ENCODE data around the gene IGFL3.

DNA sequence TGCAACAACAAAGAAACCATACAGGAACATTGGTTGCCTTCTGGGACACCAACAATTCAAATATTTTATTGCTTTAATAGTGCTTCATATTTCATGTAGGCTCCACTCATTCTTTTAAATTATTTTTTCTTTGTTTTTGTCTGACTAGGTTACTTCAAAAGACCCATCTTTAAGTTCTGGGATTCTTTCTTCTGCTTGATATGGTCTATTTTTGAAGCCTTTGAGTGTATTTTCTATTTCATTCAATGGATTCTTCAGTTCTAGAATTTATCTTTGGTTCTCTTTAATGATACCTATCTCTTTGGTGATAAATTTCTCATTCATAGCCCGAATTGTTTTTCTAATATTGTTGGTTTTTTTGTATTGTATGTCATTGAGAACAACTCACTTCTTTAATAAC lies 38.6 kb downstream of the IGFL3 start:
- TF ChIP-seq, protein P1, sequence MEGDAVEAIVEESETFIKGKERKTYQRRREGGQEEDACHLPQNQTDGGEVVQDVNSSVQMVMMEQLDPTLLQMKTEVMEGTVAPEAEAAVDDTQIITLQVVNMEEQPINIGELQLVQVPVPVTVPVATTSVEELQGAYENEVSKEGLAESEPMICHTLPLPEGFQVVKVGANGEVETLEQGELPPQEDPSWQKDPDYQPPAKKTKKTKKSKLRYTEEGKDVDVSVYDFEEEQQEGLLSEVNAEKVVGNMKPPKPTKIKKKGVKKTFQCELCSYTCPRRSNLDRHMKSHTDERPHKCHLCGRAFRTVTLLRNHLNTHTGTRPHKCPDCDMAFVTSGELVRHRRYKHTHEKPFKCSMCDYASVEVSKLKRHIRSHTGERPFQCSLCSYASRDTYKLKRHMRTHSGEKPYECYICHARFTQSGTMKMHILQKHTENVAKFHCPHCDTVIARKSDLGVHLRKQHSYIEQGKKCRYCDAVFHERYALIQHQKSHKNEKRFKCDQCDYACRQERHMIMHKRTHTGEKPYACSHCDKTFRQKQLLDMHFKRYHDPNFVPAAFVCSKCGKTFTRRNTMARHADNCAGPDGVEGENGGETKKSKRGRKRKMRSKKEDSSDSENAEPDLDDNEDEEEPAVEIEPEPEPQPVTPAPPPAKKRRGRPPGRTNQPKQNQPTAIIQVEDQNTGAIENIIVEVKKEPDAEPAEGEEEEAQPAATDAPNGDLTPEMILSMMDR (IDR thresholded peaks at IDR 0.05), result no peak
- TF ChIP-seq POLR2A (IDR thresholded peaks at IDR 0.05), result no peak
